ENCODE data around the gene HRH1. TPM values are rescaled to one million over a fixed set of nuclear protein-coding genes. Genes with fewer than 3 reads are reported as not detected.

The HRH1 gene
- total and polyA plus RNA-seq, 9 donors, result 3.4 to 24.1 (median 6.0) TPM

DNA sequence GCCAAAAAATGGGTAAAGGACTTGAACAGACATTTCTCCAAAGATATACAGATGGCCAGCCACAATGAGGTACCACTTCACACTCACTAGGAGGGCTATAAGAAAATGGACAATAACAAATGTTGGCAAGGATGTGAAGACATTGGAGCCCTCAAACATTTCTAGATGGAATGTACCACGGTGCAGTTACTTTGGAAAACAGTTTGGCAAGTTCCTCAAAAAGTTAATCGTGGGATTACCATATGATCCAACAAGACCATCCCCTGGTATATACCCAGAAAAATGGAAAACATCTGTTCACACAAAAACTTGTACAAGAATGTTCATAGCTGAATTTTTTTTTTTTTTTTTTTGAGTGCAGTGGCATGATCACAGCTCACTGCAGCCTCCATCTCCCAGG is 15.9 kb upstream of the HRH1 start:
- H3K36me3 ChIP-seq, result no peaks in the 10 kb centered on the region
- no peak overlapping the region for H3K4me3 ChIP-seq
- H3K27ac ChIP-seq, result no peak overlapping the region
- 78 to 86% (median 83%) methylated on average over 2 of the region's 2 CpGs for WGBS, 3 donors
- no peaks in the 10 kb centered on the region for H3K27me3 ChIP-seq
- no peak for DNase-seq
- no peaks in the 10 kb centered on the region for H3K4me1 ChIP-seq (ENCODE audit: insufficient read depth)
- no peak for TF ChIP-seq POLR2A (IDR thresholded peaks at IDR 0.05)
- TF ChIP-seq, protein P1, sequence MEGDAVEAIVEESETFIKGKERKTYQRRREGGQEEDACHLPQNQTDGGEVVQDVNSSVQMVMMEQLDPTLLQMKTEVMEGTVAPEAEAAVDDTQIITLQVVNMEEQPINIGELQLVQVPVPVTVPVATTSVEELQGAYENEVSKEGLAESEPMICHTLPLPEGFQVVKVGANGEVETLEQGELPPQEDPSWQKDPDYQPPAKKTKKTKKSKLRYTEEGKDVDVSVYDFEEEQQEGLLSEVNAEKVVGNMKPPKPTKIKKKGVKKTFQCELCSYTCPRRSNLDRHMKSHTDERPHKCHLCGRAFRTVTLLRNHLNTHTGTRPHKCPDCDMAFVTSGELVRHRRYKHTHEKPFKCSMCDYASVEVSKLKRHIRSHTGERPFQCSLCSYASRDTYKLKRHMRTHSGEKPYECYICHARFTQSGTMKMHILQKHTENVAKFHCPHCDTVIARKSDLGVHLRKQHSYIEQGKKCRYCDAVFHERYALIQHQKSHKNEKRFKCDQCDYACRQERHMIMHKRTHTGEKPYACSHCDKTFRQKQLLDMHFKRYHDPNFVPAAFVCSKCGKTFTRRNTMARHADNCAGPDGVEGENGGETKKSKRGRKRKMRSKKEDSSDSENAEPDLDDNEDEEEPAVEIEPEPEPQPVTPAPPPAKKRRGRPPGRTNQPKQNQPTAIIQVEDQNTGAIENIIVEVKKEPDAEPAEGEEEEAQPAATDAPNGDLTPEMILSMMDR (IDR thresholded peaks at IDR 0.05), result no peak
- no peak for TF ChIP-seq EP300 (IDR thresholded peaks at IDR 0.05)
- intact Hi-C loops (cut with DNase I), result no loop called here
- H3K9me3 ChIP-seq, result no peaks in the 10 kb centered on the region

GRCh38 chr3:11140030-11140712 is 14.1 kb upstream of the HRH1 start:
- Histone ChIP-seq H3K27me3 (no peaks in the 10 kb centered on the region), H3K4me1 (ENCODE audit: insufficient read depth) (no peaks in the 10 kb centered on the region), H3K9me3 (no peaks in the 10 kb centered on the region), H3K36me3 (no peaks in the 10 kb centered on the region), H3K27ac (no peak overlapping the region), H3K4me3 (no peak overlapping the region)
- no peak for DNase-seq
- TF ChIP-seq, protein P1 (IDR thresholded peaks at IDR 0.05), result no peak
- TF ChIP-seq POLR2A (IDR thresholded peaks at IDR 0.05) (no peak), EP300 (IDR thresholded peaks at IDR 0.05) (no peak)
- intact Hi-C loops (cut with DNase I), result no loop called here
- 40 to 50% (median 48%) methylated on average over 13 of the region's 13 CpGs for WGBS, 3 donors

DNA sequence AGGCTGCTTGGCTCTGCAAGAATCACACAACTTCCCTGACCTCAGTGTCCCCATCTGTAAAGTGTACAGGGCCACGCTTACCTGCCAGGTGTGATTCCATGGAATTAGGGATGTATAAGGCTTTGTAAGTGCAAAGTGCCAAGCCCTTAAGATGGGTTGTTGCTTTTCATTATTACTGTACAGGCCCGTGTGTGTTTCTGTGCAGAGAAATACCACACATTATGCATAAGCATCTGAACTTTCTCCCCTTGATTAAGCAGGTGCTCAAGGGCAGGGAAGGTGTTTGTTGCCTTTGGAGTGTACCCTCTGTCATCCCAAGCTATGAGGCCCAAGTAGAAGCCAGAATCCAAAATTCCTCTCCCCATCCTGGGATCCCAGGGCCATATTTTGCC is 13.6 kb upstream of the HRH1 start:
- no peaks in the 10 kb centered on the region for H3K9me3 ChIP-seq
- WGBS, 3 donors, result 73 to 89% (median 82%) methylated on average over 2 of the region's 2 CpGs
- no peaks in the 10 kb centered on the region for H3K4me1 ChIP-seq (ENCODE audit: insufficient read depth)
- intact Hi-C loops (cut with DNase I), result no loop called here
- H3K27ac ChIP-seq, result no peak overlapping the region
- DNase-seq, result no peak
- TF ChIP-seq EP300 (IDR thresholded peaks at IDR 0.05) (no peak), POLR2A (IDR thresholded peaks at IDR 0.05) (no peak)
- TF ChIP-seq, protein P1 (IDR thresholded peaks at IDR 0.05), result no peak
- no peaks in the 10 kb centered on the region for H3K36me3 ChIP-seq
- H3K27me3 ChIP-seq, result no peaks in the 10 kb centered on the region
- H3K4me3 ChIP-seq, result no peak overlapping the region

- H3K36me3 ChIP-seq, result no peaks in the 10 kb centered on the region
- TF ChIP-seq, protein P1 (IDR thresholded peaks at IDR 0.05), result no peak
- TF ChIP-seq EP300 (IDR thresholded peaks at IDR 0.05) (no peak), POLR2A (IDR thresholded peaks at IDR 0.05) (no peak)
- 83 to 86% (median 83%) methylated on average over 5 of the region's 5 CpGs for WGBS, 3 donors
- no peak for DNase-seq
- intact Hi-C loops (cut with DNase I), result no loop called here
- no peak overlapping the region for H3K4me3 ChIP-seq
- H3K4me1 ChIP-seq (ENCODE audit: insufficient read depth), result no peaks in the 10 kb centered on the region
- H3K9me3 ChIP-seq, result no peaks in the 10 kb centered on the region
- H3K27ac ChIP-seq, result no peak overlapping the region
- no peaks in the 10 kb centered on the region for H3K27me3 ChIP-seq
Observed at GRCh38 chr3:11143476-11143875, 10.8 kb upstream of the HRH1 start.

Data from ovary (tissue), 9 donors.